ENCODE data around the gene IGFALS.

Gene IGFALS

GRCh38 chr16:1787056-1787321 is 6.5 kb downstream of the IGFALS start:
- Histone ChIP-seq H4K8ac (ENCODE audit: low read length) (no peak overlapping the region), H2BK12ac (ENCODE audit: low read length in 2 of 2) (no peak overlapping the region), H4K91ac (ENCODE audit: low read length) (no peak overlapping the region), H3K27me3 (ENCODE audit: control insufficient read depth in 1 of 2, insufficient read depth in 1 of 2, low read length in 2 of 2) (no peaks in the 10 kb centered on the region), H3K18ac (ENCODE audit: low read depth in 1 of 2, low read length in 2 of 2) (no peak overlapping the region), H3K36me3 (ENCODE audit: control insufficient read depth in 1 of 2, insufficient read depth in 2 of 2, low read depth in 1 of 2, low read length in 2 of 2) (peaks cover 27 to 70% of the 10 kb centered on the region in 2 experiments), H3K27ac (ENCODE audit: low read length, poor library complexity, severe bottlenecking) (no peak overlapping the region), H2AK5ac (ENCODE audit: low read length, severe bottlenecking) (no peak overlapping the region), H3K4me2 (ENCODE audit: low read length, poor library complexity, severe bottlenecking) (no peak overlapping the region), H2BK5ac (ENCODE audit: low read depth, low read length, poor library complexity, severe bottlenecking) (no peak overlapping the region), H3K4ac (ENCODE audit: low read depth in 1 of 2, low read length in 2 of 2) (no peak overlapping the region), H3K23ac (ENCODE audit: low read length in 2 of 2) (no peak overlapping the region), H2BK120ac (ENCODE audit: low read depth, low read length) (no peak overlapping the region), H3K4me3 (ENCODE audit: insufficient read depth in 1 of 2, low read depth in 1 of 2, low read length in 2 of 2) (no peak overlapping the region), H3K9ac (ENCODE audit: low read length) (no peak overlapping the region), H2AFZ (ENCODE audit: low read depth, low read length) (no peak overlapping the region), H3K4me1 (ENCODE audit: control insufficient read depth, insufficient read depth, low read depth, low read length) (peaks cover 7% of the 10 kb centered on the region), H2BK15ac (ENCODE audit: low read depth, poor library complexity, severe bottlenecking) (no peak overlapping the region), H3K14ac (ENCODE audit: low read length in 2 of 2) (no peak overlapping the region), H3K9me3 (ENCODE audit: control insufficient read depth, low read length) (no peaks in the 10 kb centered on the region), H3K79me1 (replicated peaks; ENCODE audit: low read length, poor library complexity, severe bottlenecking) (peaks cover 43% of the 10 kb centered on the region)
- WGBS = 95% methylated on average over 6 of the region's 6 CpGs
- no peak for DNase-seq

GRCh38 chr16:1786242-1787055 is 7.1 kb downstream of the IGFALS start:
- Histone ChIP-seq H3K4ac (ENCODE audit: low read depth in 1 of 2, low read length in 2 of 2) (no peak overlapping the region), H3K36me3 (ENCODE audit: control insufficient read depth in 1 of 2, insufficient read depth in 2 of 2, low read depth in 1 of 2, low read length in 2 of 2) (peaks cover 26 to 65% of the 10 kb centered on the region in 2 experiments), H2AK5ac (ENCODE audit: low read length, severe bottlenecking) (no peak overlapping the region), H2AFZ (ENCODE audit: low read depth, low read length) (no peak overlapping the region), H2BK120ac (ENCODE audit: low read depth, low read length) (no peak overlapping the region), H2BK15ac (ENCODE audit: low read depth, poor library complexity, severe bottlenecking) (no peak overlapping the region), H3K23ac (ENCODE audit: low read length in 2 of 2) (no peak overlapping the region), H3K4me1 (ENCODE audit: control insufficient read depth, insufficient read depth, low read depth, low read length) (peaks cover 11% of the 10 kb centered on the region), H3K79me1 (replicated peaks; ENCODE audit: low read length, poor library complexity, severe bottlenecking) (peaks cover 43% of the 10 kb centered on the region), H2BK5ac (ENCODE audit: low read depth, low read length, poor library complexity, severe bottlenecking) (no peak overlapping the region), H3K27ac (ENCODE audit: low read length, poor library complexity, severe bottlenecking) (no peak overlapping the region), H4K91ac (ENCODE audit: low read length) (peak overlapping the region; percentile 40), H3K18ac (ENCODE audit: low read depth in 1 of 2, low read length in 2 of 2) (no peak overlapping the region), H3K27me3 (ENCODE audit: control insufficient read depth in 1 of 2, insufficient read depth in 1 of 2, low read length in 2 of 2) (no peaks in the 10 kb centered on the region), H3K14ac (ENCODE audit: low read length in 2 of 2) (no peak overlapping the region), H3K9me3 (ENCODE audit: control insufficient read depth, low read length) (no peaks in the 10 kb centered on the region), H2BK12ac (ENCODE audit: low read length in 2 of 2) (no peak overlapping the region), H3K9ac (ENCODE audit: low read length) (no peak overlapping the region), H4K8ac (ENCODE audit: low read length) (no peak overlapping the region), H3K4me3 (ENCODE audit: insufficient read depth in 1 of 2, low read depth in 1 of 2, low read length in 2 of 2) (no peak overlapping the region), H3K4me2 (ENCODE audit: low read length, poor library complexity, severe bottlenecking) (no peak overlapping the region)
- no peak for DNase-seq
- WGBS = 94% methylated on average over 51 of the region's 51 CpGs

GRCh38 chr16:1785846-1786170 is 7.7 kb downstream of the IGFALS start:
- Histone ChIP-seq H3K9ac (ENCODE audit: low read length) (no peak overlapping the region), H2BK12ac (ENCODE audit: low read length in 2 of 2) (no peak overlapping the region), H3K14ac (ENCODE audit: low read length in 2 of 2) (no peak overlapping the region), H4K91ac (ENCODE audit: low read length) (no peak overlapping the region), H2BK15ac (ENCODE audit: low read depth, poor library complexity, severe bottlenecking) (no peak overlapping the region), H2BK5ac (ENCODE audit: low read depth, low read length, poor library complexity, severe bottlenecking) (no peak overlapping the region), H2BK120ac (ENCODE audit: low read depth, low read length) (no peak overlapping the region), H3K4ac (ENCODE audit: low read depth in 1 of 2, low read length in 2 of 2) (no peak overlapping the region), H3K79me1 (replicated peaks; ENCODE audit: low read length, poor library complexity, severe bottlenecking) (peaks cover 46% of the 10 kb centered on the region), H3K4me1 (ENCODE audit: control insufficient read depth, insufficient read depth, low read depth, low read length) (peaks cover 15% of the 10 kb centered on the region), H3K18ac (ENCODE audit: low read depth in 1 of 2, low read length in 2 of 2) (no peak overlapping the region), H3K27me3 (ENCODE audit: control insufficient read depth in 1 of 2, insufficient read depth in 1 of 2, low read length in 2 of 2) (no peaks in the 10 kb centered on the region), H3K23ac (ENCODE audit: low read length in 2 of 2) (no peak overlapping the region), H3K27ac (ENCODE audit: low read length, poor library complexity, severe bottlenecking) (no peak overlapping the region), H3K9me3 (ENCODE audit: control insufficient read depth, low read length) (no peaks in the 10 kb centered on the region), H4K8ac (ENCODE audit: low read length) (no peak overlapping the region), H2AFZ (ENCODE audit: low read depth, low read length) (no peak overlapping the region), H3K36me3 (ENCODE audit: control insufficient read depth in 1 of 2, insufficient read depth in 2 of 2, low read depth in 1 of 2, low read length in 2 of 2) (peaks cover 24 to 64% of the 10 kb centered on the region in 2 experiments), H3K4me2 (ENCODE audit: low read length, poor library complexity, severe bottlenecking) (no peak overlapping the region), H3K4me3 (ENCODE audit: insufficient read depth in 1 of 2, low read depth in 1 of 2, low read length in 2 of 2) (no peak overlapping the region), H2AK5ac (ENCODE audit: low read length, severe bottlenecking) (no peak overlapping the region)
- WGBS = 95% methylated on average over 14 of the region's 14 CpGs
- no peak for DNase-seq

- no peak overlapping the region for H3K14ac ChIP-seq (ENCODE audit: low read length in 2 of 2)
- H2BK12ac ChIP-seq (ENCODE audit: low read length in 2 of 2) = no peak overlapping the region
- H3K4me1 ChIP-seq (ENCODE audit: control insufficient read depth, insufficient read depth, low read depth, low read length) = peaks cover 15% of the 10 kb centered on the region
- H3K4me2 ChIP-seq (ENCODE audit: low read length, poor library complexity, severe bottlenecking) = no peak overlapping the region
- H2AK5ac ChIP-seq (ENCODE audit: low read length, severe bottlenecking) = no peak overlapping the region
- no peak overlapping the region for H3K9ac ChIP-seq (ENCODE audit: low read length)
- H3K36me3 ChIP-seq (ENCODE audit: control insufficient read depth in 1 of 2, insufficient read depth in 2 of 2, low read depth in 1 of 2, low read length in 2 of 2) = peaks cover 30 to 62% of the 10 kb centered on the region in 2 experiments
- H3K18ac ChIP-seq (ENCODE audit: low read depth in 1 of 2, low read length in 2 of 2) = no peak overlapping the region
- H3K4ac ChIP-seq (ENCODE audit: low read depth in 1 of 2, low read length in 2 of 2) = no peak overlapping the region
- H2BK120ac ChIP-seq (ENCODE audit: low read depth, low read length) = no peak overlapping the region
- 95% methylated on average over 23 of the region's 26 CpGs for WGBS
- no peaks in the 10 kb centered on the region for H3K27me3 ChIP-seq (ENCODE audit: control insufficient read depth in 1 of 2, insufficient read depth in 1 of 2, low read length in 2 of 2)
- H4K91ac ChIP-seq (ENCODE audit: low read length) = no peak overlapping the region
- H3K79me1 ChIP-seq (replicated peaks; ENCODE audit: low read length, poor library complexity, severe bottlenecking) = peaks cover 45% of the 10 kb centered on the region
- no peak overlapping the region for H2AFZ ChIP-seq (ENCODE audit: low read depth, low read length)
- no peak overlapping the region for H2BK15ac ChIP-seq (ENCODE audit: low read depth, poor library complexity, severe bottlenecking)
- no peak overlapping the region for H3K4me3 ChIP-seq (ENCODE audit: insufficient read depth in 1 of 2, low read depth in 1 of 2, low read length in 2 of 2)
- no peaks in the 10 kb centered on the region for H3K9me3 ChIP-seq (ENCODE audit: control insufficient read depth, low read length)
- no peak overlapping the region for H4K8ac ChIP-seq (ENCODE audit: low read length)
- H3K23ac ChIP-seq (ENCODE audit: low read length in 2 of 2) = no peak overlapping the region
- no peak for DNase-seq
- no peak overlapping the region for H2BK5ac ChIP-seq (ENCODE audit: low read depth, low read length, poor library complexity, severe bottlenecking)
- no peak overlapping the region for H3K27ac ChIP-seq (ENCODE audit: low read length, poor library complexity, severe bottlenecking)
Measured at GRCh38 chr16:1784977-1785845, 8.3 kb downstream of the IGFALS start.

Data from mesenchymal stem cell (in vitro differentiated cells and primary cell).